ENCODE measurements around the gene PLCD3. TPM values are rescaled to one million over a fixed set of nuclear protein-coding genes. Genes with fewer than 3 reads are reported as not detected.

Gene PLCD3
- total and polyA plus RNA-seq, 2 of the 4 experiments (the other 2 are of a cell fraction) = 5.6 to 36.6 TPM

DNA sequence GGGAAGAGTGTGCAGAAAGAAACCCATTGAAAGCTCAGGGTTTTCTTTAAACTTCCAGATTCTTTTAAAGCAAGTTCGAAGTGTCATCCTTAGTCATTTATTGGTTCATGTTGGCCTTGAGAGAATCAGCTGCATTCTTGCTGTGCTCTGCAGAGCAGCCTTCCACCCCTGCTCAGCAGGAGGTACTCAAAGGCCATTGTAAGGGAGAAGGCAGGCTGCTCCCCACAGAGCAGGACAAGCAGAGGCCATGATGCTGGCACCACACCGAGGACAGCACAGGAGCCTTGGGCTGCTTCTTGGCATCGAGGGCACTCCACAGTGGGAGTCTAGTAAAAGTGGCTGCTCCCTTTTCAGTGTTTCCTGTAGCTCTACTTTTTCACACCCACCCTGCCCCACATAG lies 41.6 kb downstream of the PLCD3 start:
- Histone ChIP-seq H3K27ac (ENCODE audit: insufficient read depth, low read length) (peak overlapping the region; percentile 57; the same call in 1 of the 2 replicates), H3K23ac (ENCODE audit: low read depth, low read length) (peak overlapping the region; percentile 51; the same call in 1 of the 2 replicates), H3K14ac (replicated peaks; ENCODE audit: low read depth, low read length) (peak overlapping the region; percentile 73), H2BK15ac (ENCODE audit: low read depth, low read length) (no peak overlapping the region), H4K8ac (ENCODE audit: low read depth in 2 of 2, low read length in 2 of 2) (peak overlapping the region in 1 of 2 experiments; percentile 63; a peak in 2 of 4 replicates), H3K4me3 (ENCODE audit: insufficient read depth, low read depth, low read length) (no peak overlapping the region), H4K20me1 (ENCODE audit: insufficient read depth, low read length) (peaks cover 5% of the 10 kb centered on the region), H3K9ac (ENCODE audit: low read depth, low read length) (peak overlapping the region; percentile 5; the same call in 1 of the 2 replicates), H3K9me3 (ENCODE audit: control insufficient read depth, insufficient read depth, low read length) (0 out of 2 replicates have a peak, but pooled peaks cover 2% of the 10 kb centered on the region), H2AFZ (replicated peaks; ENCODE audit: low read length, poor library complexity) (peak overlapping the region; percentile 56), H3K4me1 (ENCODE audit: control insufficient read depth, insufficient read depth, low read length) (peaks cover 36% of the 10 kb centered on the region), H3K56ac (ENCODE audit: extremely low read depth, insufficient read depth, low read length) (no peak overlapping the region), H2AK9ac (replicated peaks; ENCODE audit: low read depth, low read length, poor library complexity) (peak overlapping the region; percentile 12), H3K36me3 (ENCODE audit: control insufficient read depth, insufficient read depth, low read length) (peaks cover 55% of the 10 kb centered on the region), H2BK120ac (ENCODE audit: low read depth, low read length) (peak overlapping the region; percentile 58; the same call in 1 of the 2 replicates), H3K18ac (ENCODE audit: low read depth, low read length) (peak overlapping the region; percentile 5; the same call in 1 of the 2 replicates), H3K4ac (ENCODE audit: low read depth, low read length) (peak overlapping the region; percentile 75), H3K79me1 (ENCODE audit: low read depth in 1 of 2, low read length in 2 of 2) (peaks cover 24 to 70% of the 10 kb centered on the region in 2 experiments), H3K4me2 (ENCODE audit: low read depth, low read length) (no peak overlapping the region), H3K9me1 (ENCODE audit: insufficient read depth, low read length) (peaks cover 33% of the 10 kb centered on the region), H2BK20ac (ENCODE audit: low read depth, low read length) (peak overlapping the region; percentile 41; the same call in 1 of the 2 replicates), H3K27me3 (ENCODE audit: control insufficient read depth, insufficient read depth, low read length) (no peaks in the 10 kb centered on the region), H2AK5ac (ENCODE audit: low read depth, low read length) (peak overlapping the region; percentile 36; the same call in 1 of the 2 replicates), H2BK5ac (ENCODE audit: low read depth, low read length, poor library complexity, severe bottlenecking) (peak overlapping the region; percentile 85), H4K5ac (ENCODE audit: low read depth, low read length) (peak overlapping the region; percentile 19), H4K91ac (ENCODE audit: insufficient read depth, low read depth, low read length) (no peak overlapping the region)
- no TSS peak for BruUV-seq (replicated peaks)
- in situ Hi-C loops (cut with MboI; ENCODE audit: low sequenced_read_pairs) (no loop called here), intact Hi-C loops (cut with micrococcal nuclease) (no loop called here), dilution Hi-C loops (cut with HindIII; ENCODE audit: low sequenced_read_pairs, unreplicated experiment) (no loop called here)
- CTCF ChIA-PET = interaction anchor here (2.1 kb wide), 1 partner anchor 45 kb away, joined by 8 read pairs; the partner anchor contains the start of gene ACBD4
- WGBS, 2 experiments (ENCODE audit: extremely low coverage in 2 of 2, insufficient read length in 1 of 2) = no CpG with 5 or more reads among the region's 3 CpGs
- POLR2A ChIA-PET (ENCODE audit: unreplicated experiment) = no interaction called here
- no peak for TF ChIP-seq POLR2A (IDR thresholded peaks at IDR 0.05; ENCODE audit: low read depth, low read length)
- TF ChIP-seq RAD21 (IDR thresholded peaks at IDR 0.05; ENCODE audit: low read length) = no peak
- TF ChIP-seq RCOR1 (IDR thresholded peaks at IDR 0.05; ENCODE audit: insufficient replicate concordance, low read length) = no peak
- TF ChIP-seq BHLHE40 (IDR thresholded peaks at IDR 0.05; ENCODE audit: low read depth, low read length) = no peak
- no peak for TF ChIP-seq RFX5 (IDR thresholded peaks at IDR 0.05; ENCODE audit: low read depth, low read length)
- no peak for TF ChIP-seq SMC3 (IDR thresholded peaks at IDR 0.05; ENCODE audit: low read depth, low read length)
- no peak for TF ChIP-seq CHD1 (IDR thresholded peaks at IDR 0.05; ENCODE audit: low read depth, low read length)
- no peak for TF ChIP-seq USF2 (IDR thresholded peaks at IDR 0.05; ENCODE audit: low read depth, low read length)
- TF ChIP-seq MAZ (IDR thresholded peaks at IDR 0.05; ENCODE audit: borderline replicate concordance, low read depth, low read length) = no peak
- TF ChIP-seq, protein P1, sequence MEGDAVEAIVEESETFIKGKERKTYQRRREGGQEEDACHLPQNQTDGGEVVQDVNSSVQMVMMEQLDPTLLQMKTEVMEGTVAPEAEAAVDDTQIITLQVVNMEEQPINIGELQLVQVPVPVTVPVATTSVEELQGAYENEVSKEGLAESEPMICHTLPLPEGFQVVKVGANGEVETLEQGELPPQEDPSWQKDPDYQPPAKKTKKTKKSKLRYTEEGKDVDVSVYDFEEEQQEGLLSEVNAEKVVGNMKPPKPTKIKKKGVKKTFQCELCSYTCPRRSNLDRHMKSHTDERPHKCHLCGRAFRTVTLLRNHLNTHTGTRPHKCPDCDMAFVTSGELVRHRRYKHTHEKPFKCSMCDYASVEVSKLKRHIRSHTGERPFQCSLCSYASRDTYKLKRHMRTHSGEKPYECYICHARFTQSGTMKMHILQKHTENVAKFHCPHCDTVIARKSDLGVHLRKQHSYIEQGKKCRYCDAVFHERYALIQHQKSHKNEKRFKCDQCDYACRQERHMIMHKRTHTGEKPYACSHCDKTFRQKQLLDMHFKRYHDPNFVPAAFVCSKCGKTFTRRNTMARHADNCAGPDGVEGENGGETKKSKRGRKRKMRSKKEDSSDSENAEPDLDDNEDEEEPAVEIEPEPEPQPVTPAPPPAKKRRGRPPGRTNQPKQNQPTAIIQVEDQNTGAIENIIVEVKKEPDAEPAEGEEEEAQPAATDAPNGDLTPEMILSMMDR (conservative IDR thresholded peaks at IDR 0.05; ENCODE audit: low read depth, low read length) = no peak
- TF ChIP-seq MXI1 (IDR thresholded peaks at IDR 0.05; ENCODE audit: borderline replicate concordance, low read depth, low read length) = no peak
- DNase-seq = peak; percentile 37
- ATAC-seq (ENCODE audit: low read depth) = no peak
